ENCODE data around the gene QSOX1.
A peak's percentile ranks its signal among the peaks of the same experiment; 100 is the strongest.
"Not testable (repeated sequence)": the region's sequence is repeated elsewhere in the genome, so short reads cannot be mapped to it uniquely, and the experiment has no call there.

Gene QSOX1

DNA sequence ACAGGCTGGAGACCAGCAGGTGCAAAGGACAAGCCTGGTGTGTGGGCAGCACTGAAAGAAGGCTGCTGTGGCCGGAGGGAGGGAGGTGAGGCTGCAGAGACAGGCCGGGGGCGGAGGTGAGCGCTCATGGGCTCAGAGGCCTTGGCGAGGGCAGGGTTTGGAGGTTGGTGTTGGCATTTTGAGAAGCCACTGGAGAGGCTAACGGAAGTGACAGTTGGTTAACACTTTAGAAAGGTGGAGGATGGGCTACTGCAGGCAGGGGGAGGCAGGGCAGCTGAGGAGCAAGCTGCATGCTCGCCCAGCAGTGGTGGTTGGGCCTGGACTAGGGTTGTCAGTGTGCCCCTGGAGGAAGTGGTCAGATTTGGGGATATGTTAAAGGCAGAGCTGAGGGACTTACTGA is 37.5 kb downstream of the QSOX1 start:
- no peak for DNase-seq (ENCODE audit: low spot score)

DNA sequence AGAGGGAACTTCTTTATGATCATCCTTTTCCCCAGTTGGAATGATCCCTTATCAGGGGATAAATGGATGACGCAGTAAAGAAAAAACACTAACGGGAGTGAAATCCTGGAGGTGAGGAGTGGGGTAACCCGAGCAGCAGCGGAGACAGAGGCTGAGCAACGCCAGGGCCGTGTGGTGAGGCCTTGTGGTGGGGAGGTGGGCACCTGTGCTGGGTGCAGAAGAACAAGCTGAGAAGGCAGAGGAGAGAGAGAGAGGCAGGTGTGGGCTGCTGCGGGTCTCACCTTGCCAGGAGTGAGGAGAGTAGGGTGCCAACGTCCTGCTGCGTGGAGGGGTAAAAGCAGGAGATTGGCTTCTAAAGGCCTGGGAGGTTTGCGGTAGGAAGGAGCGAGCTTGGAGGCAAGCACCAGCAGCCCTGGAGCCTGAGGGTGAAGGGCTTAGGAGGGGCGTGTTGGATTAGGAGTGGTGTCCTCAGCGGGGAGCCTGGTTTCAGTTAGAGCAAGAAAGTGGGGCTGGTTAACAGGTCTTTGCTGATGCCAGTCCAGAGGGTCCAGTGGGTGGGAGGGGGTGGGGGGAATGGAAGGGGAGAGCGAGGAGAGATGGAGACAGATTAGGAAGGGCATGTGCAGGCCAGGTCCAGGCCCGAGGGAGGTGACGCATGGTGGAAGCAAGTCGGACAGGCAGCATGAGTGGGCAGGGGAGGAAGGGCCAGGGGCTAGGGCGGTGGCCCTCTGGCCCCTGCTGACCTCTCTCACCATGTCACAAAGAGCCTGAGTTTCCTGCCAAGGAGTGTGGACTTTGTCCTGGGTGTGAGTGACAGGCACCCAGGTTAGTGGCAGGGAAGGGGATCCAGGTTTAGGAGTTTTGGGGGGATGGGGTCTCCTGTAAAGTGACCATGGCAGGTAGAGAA is 38.7 kb downstream of the QSOX1 start:
- DNase-seq (ENCODE audit: low spot score): no peak

DNA sequence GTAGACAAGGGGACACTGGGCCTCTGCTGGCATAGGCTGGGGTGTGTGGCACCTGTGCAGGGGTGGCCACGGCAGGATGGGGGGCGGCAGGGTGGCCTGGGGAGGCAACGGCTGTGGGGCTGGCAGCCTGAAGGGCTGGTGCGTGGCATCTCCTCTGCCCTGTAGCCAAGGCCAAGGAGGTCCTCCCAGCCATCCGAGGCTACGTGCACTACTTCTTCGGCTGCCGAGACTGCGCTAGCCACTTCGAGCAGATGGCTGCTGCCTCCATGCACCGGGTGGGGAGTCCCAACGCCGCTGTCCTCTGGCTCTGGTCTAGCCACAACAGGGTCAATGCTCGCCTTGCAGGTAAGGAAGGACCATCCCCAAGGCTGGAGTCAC is 39.4 kb downstream of the QSOX1 start:
- DNase-seq (ENCODE audit: low spot score): no peak

DNA sequence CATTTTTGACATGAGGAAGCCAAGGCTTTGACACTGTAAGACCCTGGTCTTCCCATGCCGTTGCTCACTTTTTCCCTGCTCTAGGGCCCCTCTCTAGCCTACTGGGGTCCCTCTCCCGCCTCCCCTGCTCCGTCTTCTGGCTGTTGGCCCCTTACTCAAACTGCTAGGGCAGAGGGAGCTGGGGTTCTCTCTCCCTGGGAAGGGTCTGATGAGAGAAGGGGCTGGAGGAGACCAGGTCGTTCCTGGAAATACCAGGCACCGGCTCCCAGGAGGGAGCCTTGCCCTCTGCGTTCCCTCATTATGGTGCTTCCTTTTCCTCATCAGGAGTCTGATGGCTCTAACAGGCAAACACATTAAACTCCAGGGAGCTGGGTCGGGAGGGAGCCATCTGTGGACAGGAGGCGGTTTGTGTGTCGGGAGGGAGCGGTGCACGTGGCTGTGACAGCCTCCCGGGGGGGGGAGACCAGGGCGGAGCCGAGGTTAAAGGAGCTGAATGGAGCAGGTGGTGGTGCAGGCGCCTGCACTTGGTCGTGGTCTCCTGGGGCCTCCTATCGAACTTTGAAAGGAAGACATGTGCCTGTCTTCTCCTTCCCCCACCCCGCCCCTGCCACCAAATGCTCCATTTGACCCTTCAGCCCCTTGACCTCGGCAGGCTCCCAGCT is 40.0 kb downstream of the QSOX1 start:
- no peak for DNase-seq (ENCODE audit: low spot score)

DNA sequence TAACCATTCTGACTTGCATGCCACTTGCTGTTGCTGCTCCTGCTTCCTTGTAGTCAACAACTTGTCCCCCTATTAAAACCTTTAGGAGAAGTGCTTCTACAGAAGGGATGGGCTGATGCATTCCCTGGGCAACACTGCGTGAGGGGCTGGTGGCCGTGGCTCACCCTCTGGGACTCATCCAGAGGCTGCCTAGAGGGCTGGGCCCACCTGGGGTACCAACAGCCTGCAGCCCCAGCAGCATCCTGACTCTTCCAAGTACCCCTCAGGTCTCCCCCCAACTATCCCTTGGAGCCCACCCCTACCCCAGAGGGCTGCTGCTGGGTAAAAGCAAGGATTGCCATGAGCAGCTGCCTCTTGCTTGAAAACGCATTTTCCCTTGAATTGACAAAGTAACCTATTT is 40.7 kb downstream of the QSOX1 start:
- no peak for DNase-seq (ENCODE audit: low spot score)

- DNase-seq (ENCODE audit: low spot score): no peak
Observed at GRCh38 chr1:180195916-180196315, 41.2 kb downstream of the QSOX1 start.

DNA sequence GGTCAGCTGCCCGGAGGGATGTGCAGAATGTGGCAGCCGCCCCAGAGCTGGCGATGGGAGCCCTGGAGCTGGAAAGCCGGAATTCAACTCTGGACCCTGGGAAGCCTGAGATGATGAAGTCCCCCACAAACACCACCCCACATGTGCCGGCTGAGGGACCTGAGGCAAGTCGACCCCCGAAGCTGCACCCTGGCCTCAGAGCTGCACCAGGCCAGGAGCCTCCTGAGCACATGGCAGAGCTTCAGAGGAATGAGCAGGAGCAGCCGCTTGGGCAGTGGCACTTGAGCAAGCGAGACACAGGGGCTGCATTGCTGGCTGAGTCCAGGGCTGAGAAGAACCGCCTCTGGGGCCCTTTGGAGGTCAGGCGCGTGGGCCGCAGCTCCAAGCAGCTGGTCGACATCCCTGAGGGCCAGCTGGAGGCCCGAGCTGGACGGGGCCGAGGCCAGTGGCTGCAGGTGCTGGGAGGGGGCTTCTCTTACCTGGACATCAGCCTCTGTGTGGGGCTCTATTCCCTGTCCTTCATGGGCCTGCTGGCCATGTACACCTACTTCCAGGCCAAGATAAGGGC is 41.9 kb downstream of the QSOX1 start:
- no peak for DNase-seq (ENCODE audit: low spot score)

DNA sequence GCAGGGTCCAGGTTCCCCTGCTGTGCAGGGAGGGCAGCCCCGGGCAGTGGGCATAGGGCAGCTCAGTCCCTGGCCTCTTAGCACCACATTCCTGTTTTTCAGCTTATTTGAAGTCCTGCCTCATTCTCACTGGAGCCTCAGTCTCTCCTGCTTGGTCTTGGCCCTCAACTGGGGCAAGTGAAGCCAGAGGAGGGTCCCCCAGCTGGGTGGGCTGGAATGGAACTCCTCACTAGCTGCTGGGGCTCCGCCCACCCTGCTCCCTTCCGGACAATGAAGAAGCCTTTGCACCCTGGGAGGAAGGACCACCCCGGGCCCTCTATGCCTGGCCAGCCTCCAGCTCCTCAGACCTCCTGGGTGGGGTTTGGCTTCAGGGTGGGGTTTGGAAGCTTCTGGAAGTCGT is 42.6 kb downstream of the QSOX1 start:
- no peak for DNase-seq (ENCODE audit: low spot score)

DNA sequence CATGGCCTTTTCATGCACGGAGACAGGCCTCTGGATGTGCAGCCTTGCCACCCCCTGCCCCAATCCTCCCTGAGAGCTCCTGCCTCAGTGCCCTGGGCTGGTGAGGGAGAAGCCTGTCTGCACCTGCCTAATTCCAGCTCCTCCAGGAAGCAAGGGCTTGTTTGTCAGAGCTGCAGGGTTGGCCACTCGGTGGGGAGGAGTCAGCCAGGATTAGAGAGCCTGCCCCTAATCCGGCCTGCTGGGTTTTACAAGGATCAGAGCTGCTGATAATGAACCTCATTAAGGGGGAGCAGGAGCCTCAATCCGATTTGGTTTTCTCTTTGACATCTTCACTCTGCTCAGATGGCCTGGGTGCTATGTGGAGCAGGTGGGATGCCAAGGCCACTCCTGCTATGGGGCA is 43.5 kb downstream of the QSOX1 start:
- DNase-seq (ENCODE audit: low spot score): no peak

GRCh38 chr1:180198611-180199010 is 43.9 kb downstream of the QSOX1 start:
- DNase-seq (ENCODE audit: low spot score): no peak

DNA sequence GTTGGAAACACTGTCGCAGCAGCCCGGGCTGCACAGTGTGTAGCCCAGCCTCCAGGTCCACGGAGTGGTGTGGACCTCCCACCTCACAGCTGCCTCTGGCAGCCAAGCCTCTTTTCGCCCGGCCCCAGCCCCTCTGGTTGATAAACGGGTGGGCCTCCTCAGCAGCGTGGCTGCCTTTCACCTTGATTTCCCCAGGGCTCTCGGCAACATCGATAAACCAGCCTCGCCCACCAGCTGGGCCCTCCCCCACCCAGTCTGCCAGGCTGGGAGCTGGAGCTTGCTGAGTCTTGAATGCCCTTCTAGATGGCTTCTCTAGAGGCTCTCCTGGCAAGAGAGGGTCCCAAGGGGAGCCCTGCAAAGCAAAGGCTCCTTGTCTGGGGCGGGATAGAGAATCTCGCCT is 44.3 kb downstream of the QSOX1 start:
- DNase-seq (ENCODE audit: low spot score): no peak

DNA sequence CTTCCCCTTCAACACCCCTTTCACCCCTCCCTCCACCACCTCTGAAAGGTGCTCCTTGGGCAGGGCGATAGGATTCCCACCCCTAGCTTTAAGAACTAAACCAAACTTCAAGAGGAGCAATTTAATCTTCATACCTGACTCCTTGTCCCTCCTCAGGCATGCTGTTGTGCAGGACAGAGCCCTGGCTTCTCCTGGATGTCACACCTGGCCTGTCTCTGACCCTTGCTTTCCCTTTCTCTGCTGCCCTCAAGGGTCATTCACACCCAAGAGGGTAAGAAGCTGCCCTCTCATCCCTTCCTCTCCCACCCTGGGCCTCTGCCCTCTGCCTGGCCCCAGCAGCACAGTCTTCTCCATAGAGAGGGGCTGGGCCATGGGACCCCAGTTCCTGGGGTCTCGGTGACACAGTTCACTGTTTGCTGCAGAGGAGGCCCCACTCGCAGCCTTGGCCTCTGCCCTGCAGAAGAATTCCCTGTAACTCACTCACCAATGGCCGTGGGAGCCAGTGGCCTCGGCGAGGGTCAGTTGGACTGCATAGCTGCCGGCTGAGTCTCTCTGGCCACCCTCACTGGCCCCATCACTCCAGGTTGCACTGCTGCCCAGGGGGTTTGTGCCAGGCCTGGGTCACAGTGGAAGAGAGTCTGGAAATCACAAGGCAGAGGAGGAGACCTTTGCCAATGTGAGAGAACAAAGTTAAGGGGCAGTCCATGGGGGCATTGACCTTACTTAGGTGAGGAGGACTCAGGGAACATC is 47.0 kb downstream of the QSOX1 start:
- no peak for DNase-seq (ENCODE audit: low spot score)

DNA sequence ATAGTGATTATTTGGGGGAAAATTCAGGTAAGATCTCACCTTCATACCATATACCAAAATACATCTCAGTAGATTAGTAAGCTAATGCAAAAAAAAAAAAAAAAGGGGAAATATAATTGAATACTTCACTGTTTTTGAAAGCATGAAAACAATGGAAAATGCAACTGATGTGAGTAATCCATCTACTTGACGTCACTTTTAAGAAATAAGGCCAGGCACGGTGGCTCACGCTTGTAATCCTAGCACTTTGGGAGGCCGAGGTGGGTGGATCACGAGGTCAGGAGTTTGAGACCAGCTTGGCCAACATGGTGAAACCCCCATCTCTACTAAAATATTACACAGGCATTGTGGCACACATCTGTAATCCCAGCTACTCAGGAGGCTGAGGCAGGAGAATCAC is 47.9 kb downstream of the QSOX1 start:
- DNase-seq (ENCODE audit: low spot score): not testable (repeated sequence)

DNA sequence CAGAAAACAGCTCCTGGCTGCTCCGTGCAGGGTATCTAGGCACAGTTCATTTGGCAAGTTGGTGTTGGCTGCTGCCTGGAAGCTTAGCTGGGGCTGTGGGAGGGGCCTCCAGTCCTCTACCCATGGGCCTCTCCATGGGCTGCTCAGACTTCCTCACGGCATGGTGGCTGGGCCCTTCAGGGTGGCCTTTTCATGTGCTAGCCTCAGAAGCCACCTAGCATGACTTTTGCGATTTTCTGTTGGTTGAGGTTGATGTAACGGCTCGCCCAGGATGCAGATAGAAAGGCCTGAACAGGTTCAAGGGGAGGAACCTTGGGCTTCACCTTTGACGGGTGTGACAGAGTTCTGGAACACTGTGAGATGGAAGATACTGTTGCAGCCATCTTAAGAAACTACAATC is 49.6 kb downstream of the QSOX1 start:
- DNase-seq (ENCODE audit: low spot score): no peak

- no peak for DNase-seq (ENCODE audit: low spot score)
Observed at GRCh38 chr1:180206581-180206980, 51.9 kb downstream of the QSOX1 start.

DNA sequence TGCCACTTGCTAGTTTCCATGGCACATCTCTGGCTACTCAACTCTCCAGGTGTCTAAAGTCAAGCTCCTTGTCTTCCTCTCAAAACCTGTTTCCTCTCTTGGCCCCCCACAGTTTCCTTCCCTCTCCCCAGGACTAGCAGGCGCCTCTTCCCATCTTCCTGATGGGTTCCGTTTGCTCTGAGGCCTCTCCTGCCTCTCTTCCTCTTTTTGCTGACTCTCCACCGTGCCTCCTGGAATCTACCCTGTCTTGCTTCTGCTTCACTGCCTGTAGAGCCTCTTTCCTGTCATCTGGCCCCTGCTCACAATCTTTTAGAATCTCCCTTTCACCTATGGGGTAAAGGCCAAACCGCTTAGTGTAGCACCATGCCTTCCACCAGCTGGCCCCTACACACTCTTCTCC is 53.6 kb downstream of the QSOX1 start:
- no peak for DNase-seq (ENCODE audit: low spot score)

DNA sequence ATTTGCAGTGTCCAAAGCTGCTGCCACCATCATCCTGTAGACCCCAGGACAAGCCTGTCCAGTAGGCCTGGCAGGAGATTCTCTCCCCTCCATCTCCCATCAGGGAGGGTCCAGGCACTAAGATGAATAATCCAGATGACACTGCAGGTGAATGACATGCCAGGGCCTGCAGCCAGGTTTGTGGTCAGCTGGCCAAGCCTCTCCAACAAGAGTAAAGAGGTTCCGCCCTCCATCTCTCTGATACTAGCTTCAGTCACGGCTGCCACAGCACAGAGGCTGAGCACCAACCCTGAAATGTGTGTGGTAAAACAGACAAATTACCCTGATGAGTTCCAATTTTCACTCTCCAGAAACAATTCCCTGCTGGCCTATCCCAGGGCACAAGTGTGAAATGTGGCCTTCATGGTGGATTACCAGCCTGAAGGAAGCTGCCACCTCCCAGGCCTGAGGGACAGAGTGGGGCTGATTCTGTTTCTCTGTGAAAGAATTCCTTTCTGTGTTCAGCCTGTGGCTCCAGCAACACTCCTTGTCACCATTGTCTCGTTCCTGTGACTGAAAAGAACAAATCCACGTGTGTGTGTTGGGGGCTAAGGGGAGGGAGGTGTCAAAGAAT is 55.4 kb downstream of the QSOX1 start:
- DNase-seq (ENCODE audit: low spot score): no peak

GRCh38 chr1:180211156-180211859 is 56.6 kb downstream of the QSOX1 start:
- DNase-seq (ENCODE audit: low spot score): no peak

- no peak for DNase-seq (ENCODE audit: low spot score)
Observed at GRCh38 chr1:180211860-180212229, 57.2 kb downstream of the QSOX1 start.

GRCh38 chr1:180213401-180214170 is 58.9 kb downstream of the QSOX1 start:
- peak; percentile 86 for DNase-seq (ENCODE audit: low spot score)

Data from germinal center (tissue), 1 donor.